HG03378 (cell line): ENCODE data around the gene MIEN1.
"Not testable (repeated sequence)": the region's sequence is repeated elsewhere in the genome, so short reads cannot be mapped to it uniquely, and the experiment has no call there.

Experiments
- ATAC-seq: cut with Tn5 transposase; IDR thresholded peaks from one replicate; pipeline ENCODE4 v1.9.1; 2021; ENCODE audit warnings: mild to moderate bottlenecking, moderate library complexity; ENCODE audit not compliant: unreplicated experiment

Gene MIEN1

GRCh38 chr17:39742126-39742855 lies 12.0 kb upstream of the MIEN1 start:
- no peak for ATAC-seq

GRCh38 chr17:39740357-39741111 lies 10.2 kb upstream of the MIEN1 start:
- ATAC-seq: no peak

- ATAC-seq: no peak
Measured at GRCh38 chr17:39739885-39740356, 9.6 kb upstream of the MIEN1 start.

- no peak for ATAC-seq
Measured at GRCh38 chr17:39738983-39739884, 8.9 kb upstream of the MIEN1 start.

- no peak for ATAC-seq
Measured at GRCh38 chr17:39738568-39738901, 8.2 kb upstream of the MIEN1 start.

GRCh38 chr17:39737760-39738567 lies 7.6 kb upstream of the MIEN1 start, which contains the start of gene GRB7:
Gene GRB7 (plus strand): TSS chr17:39737938. CDS start chr17:39742302, 4,364 bp downstream.
- ATAC-seq: no peak

GRCh38 chr17:39737206-39737759 lies 7.0 kb upstream of the MIEN1 start:
- no peak for ATAC-seq

GRCh38 chr17:39736319-39737165 lies 6.2 kb upstream of the MIEN1 start:
- ATAC-seq: no peak

- ATAC-seq: no peak
Measured at GRCh38 chr17:39735882-39736281, 5.5 kb upstream of the MIEN1 start.

GRCh38 chr17:39732586-39732985 lies 2.3 kb upstream of the MIEN1 start:
- no peak for ATAC-seq

- ATAC-seq: no peak
Measured at GRCh38 chr17:39729280-39729851, 966 bp downstream of the MIEN1 start.

GRCh38 chr17:39727556-39727955 lies 2.8 kb downstream of the MIEN1 start:
- ATAC-seq: no peak

GRCh38 chr17:39726617-39727016 lies 3.7 kb downstream of the MIEN1 start:
- no peak for ATAC-seq

- not testable (repeated sequence) for ATAC-seq
Measured at GRCh38 chr17:39725923-39726322, 4.4 kb downstream of the MIEN1 start.

GRCh38 chr17:39724731-39725130 lies 5.6 kb downstream of the MIEN1 start:
- ATAC-seq: no peak

GRCh38 chr17:39722965-39723848 lies 7.1 kb downstream of the MIEN1 start:
- no peak for ATAC-seq

GRCh38 chr17:39722104-39722503 lies 8.2 kb downstream of the MIEN1 start:
- no peak for ATAC-seq
